ENCODE data around the gene KRT16. TPM values are rescaled to one million over a fixed set of nuclear protein-coding genes. Genes with fewer than 3 reads are reported as not detected.

The KRT16 gene
- total and polyA plus RNA-seq, 10 of the 15 experiments (the other 5 are each of a cell fraction or from before 2014, with no cell fraction given) = 0.07 TPM; not detected in 9

GRCh38 chr17:41565338-41565737 is 47.2 kb downstream of the KRT16 start (continued):
- TF ChIP-seq PRDM15 (CRISPR knock-in tag; IDR thresholded peaks at IDR 0.05) (no peak), ATF2 (IDR thresholded peaks at IDR 0.05; ENCODE audit: low read length) (no peak), USF2 (IDR thresholded peaks at IDR 0.05; ENCODE audit: borderline replicate concordance, low read depth, low read length) (no peak), RBBP5 (conservative IDR thresholded peaks at IDR 0.05) (no peak), IKZF2 (IDR thresholded peaks at IDR 0.05) (no peak), PAX5 (IDR thresholded peaks at IDR 0.05; ENCODE audit: borderline replicate concordance, low read depth, low read length) (no peak)
